ENCODE data around the gene MUC13.

GRCh38 chr3:124939661-124940060 lies 5.1 kb upstream of the MUC13 start:
- TF ChIP-seq CTCF (conservative IDR thresholded peaks at IDR 0.05; ENCODE audit: low read depth, low read length) (no peak), EZH2 (IDR thresholded peaks at IDR 0.05; ENCODE audit: borderline replicate concordance, low read depth, low read length, poor library complexity, severe bottlenecking) (no peak)
